ENCODE results near the gene TFIP11.

The TFIP11 gene

GRCh38 chr22:26502688-26503561 is 9.3 kb downstream of the TFIP11 start:
- peak; percentile 62 for DNase-seq

DNA sequence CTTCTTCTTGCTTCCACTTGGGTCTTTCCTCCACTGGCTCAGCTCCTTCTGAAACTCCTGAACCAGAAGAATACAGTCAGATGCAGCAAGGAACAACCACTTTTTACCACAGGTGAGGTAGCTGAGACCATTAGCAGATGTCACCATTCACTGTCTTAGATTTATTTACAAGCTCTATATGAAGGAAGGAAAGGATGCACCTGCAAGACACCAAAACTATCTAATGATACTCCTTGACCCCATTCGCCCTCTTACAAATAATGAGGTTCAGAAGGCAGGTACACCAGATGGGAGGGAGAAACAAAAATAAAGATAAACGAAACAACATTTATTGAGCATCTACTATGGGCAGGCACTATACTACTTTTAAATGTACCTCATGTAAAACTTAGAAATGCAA is 10.3 kb downstream of the TFIP11 start:
- DNase-seq: no peak

- no peak for DNase-seq
Measured at GRCh38 chr22:26499188-26499703, 13.0 kb downstream of the TFIP11 start.

DNA sequence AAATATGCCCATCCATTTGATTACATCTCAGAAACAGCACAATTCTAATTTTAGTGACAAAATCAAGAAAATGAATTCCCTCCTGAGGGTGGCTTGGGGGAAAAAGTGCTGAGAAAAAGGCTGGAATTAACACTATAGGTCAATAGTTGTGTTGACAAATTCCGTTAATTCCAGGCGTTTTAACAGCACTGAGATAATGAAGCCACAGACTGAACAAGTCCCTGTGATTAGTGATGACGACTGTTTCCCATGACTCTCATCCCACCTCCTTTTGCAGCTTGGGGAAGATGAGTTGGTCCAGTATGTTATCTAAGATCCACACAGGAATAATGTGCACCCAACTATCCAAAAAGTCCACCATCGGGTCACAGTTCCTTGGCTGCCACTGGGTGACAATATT is 15.8 kb downstream of the TFIP11 start:
- no peak for DNase-seq

GRCh38 chr22:26494506-26494905 is 17.8 kb downstream of the TFIP11 start:
- DNase-seq: no peak

- DNase-seq: no peak
Measured at GRCh38 chr22:26492220-26492619, 20.1 kb downstream of the TFIP11 start.

DNA sequence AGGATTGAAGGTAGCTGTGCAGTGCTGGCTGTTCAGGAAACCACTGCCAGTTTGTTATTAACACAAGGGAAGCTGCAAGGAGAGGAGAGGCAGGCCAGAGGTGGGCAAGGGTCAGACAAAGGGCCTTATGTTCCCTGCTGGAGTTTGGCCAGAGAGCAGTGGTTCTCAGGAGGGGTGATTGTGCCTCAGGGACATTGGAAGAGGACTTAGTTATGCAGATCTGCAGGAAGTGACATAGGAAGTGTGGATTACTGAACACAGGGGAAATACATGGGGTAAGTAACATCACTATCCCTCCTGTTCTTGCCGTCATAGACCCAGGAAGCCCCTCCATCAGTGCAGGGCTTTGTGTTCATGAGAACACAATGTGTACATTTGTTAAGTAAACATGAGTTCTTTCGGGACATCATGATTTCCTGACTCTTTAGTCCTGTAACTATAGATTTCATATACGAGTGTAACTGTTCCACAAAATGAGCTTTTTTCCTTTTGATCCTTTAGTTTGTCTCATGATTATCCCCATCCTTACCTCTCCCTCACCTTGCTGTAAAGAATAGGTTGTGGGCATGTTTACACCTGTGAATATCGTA is 22.7 kb downstream of the TFIP11 start:
- no peak for DNase-seq

- no peak for DNase-seq
Measured at GRCh38 chr22:26487996-26488395, 24.3 kb downstream of the TFIP11 start.

GRCh38 chr22:26486394-26486793 is 25.9 kb downstream of the TFIP11 start:
- no peak for DNase-seq

GRCh38 chr22:26485806-26486390 is 26.4 kb downstream of the TFIP11 start:
- no peak for DNase-seq

DNA sequence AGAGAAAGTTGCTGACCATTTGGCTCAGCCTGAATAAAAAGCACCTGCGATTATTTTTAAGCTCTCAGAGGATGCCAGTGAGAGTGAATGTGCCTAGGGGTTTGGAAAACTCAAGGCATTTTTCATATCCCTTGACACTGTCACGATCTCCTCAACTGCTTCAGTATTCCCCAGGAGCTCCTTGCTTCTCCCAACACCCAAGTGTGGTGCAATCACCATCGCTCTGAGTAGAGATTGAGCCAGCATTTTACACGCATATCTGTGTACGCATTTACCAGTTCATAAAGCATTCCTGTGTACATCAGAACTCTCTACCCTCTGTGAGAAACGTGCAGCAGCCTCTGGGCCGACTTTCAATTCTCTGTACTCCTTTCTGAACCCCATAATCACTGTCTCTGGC is 27.3 kb downstream of the TFIP11 start:
- no peak for DNase-seq

DNA sequence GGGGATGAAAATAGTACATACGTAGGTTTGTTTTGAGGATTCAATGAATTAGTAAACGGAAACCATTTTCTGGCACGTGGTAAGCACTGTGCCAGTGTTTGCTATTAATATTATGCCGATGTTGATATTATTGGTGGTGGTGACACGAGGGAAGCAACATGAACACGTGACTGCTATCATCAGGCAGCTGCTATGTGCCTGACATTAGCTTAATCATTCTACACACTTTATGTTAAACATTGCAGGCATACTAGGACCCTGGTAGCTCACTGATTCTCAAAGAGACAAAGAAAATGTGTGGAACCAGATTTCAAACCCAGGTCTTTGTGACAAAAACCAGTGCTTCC is 27.9 kb downstream of the TFIP11 start:
- no peak for DNase-seq

DNA sequence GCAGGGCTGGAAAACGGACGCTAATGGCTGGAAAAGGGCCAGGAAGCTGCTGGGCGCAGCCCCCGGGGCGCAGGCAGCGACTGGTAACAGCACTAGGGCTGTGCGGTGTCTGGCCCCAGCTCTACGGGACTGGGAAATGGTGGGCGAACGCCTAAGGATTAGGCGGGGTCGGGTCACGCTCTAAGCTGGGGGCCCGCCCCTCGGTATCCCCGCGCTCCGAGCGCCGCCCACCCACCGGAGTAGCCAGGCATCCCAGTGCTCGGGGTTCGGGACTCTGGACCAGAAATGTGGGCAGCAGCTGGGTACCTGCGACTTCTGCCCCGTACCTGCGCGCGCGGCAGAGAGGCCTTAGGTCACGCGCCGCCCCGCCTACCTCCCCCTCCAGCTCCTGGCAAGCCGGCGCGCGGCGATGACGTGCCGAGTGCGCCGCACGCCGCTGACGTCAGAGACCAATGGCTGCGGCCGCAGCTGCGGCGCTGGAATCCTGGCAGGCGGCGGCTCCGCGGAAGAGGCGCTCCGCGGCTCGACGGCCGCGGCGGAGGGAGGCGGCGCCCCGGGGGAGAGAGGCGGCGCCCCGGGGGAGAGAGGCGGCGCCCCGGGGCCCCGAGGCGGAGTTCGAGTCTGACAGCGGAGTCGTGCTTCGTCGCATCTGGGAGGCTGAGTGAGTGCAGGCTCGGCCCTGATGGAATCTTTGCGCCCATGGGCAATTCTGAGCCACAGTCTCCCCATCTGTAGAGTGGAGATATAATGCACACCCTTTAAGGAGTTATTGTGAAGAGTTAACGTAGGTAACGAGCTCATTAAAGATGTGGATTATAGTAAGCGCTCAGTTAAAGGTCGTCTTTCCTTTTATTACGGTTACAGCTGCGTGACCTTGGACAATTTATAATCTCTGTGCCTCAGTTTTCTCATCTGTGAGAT is 28.6 kb downstream of the TFIP11 start, which contains the start of the genes HPS4 and SRRD:
Gene HPS4, minus strand, starts transcription at position 345 of the 921 bp plus-strand sequence. CDS start 2,021 bp downstream, outside the sequence.
Gene SRRD, plus strand, starts transcription at position 439 of the 921 bp plus-strand sequence. Its CDS starts 14 bp downstream, at position 453.
- DNase-seq: peak; percentile 92

DNA sequence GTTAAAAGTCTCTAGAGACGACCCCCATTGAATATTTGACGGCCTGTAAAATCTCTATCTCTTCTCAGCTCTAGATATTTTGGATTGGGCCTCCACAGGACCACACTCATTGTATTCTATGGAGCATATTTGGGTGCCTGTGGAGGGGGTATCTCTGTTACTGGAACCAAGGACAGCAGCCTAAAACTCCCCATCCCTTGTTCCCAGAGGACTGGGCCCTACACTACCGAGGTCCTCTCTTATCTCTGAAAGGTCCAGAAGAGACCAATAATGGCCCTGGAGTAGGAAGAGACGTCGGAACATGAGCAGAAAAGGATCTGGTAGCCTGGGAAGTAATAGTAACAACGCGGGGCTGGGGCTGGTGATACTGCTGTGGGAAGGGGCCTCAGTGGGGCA is 29.2 kb downstream of the TFIP11 start:
- DNase-seq: no peak

DNA sequence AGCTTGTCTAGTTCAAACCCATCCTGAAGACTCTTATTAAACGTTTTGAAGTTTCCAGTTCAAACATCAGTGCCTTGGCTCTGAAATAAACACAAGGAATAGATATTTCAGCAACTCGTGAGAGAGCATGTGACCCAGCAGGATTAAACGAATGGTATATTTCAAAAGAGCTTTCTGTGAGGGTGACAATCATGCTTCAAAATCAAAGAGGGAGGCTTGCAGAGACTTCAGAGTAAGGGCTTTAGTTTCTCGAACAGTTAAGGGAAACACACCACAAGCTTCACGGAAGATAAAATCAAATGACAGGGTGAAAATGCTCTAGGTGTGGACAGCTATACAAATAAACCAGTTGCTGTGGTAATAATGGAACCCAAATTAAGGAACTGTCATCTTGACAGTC is 30.1 kb downstream of the TFIP11 start:
- DNase-seq: no peak

- no peak for DNase-seq
Measured at GRCh38 chr22:26481694-26482093, 30.6 kb downstream of the TFIP11 start.

DNA sequence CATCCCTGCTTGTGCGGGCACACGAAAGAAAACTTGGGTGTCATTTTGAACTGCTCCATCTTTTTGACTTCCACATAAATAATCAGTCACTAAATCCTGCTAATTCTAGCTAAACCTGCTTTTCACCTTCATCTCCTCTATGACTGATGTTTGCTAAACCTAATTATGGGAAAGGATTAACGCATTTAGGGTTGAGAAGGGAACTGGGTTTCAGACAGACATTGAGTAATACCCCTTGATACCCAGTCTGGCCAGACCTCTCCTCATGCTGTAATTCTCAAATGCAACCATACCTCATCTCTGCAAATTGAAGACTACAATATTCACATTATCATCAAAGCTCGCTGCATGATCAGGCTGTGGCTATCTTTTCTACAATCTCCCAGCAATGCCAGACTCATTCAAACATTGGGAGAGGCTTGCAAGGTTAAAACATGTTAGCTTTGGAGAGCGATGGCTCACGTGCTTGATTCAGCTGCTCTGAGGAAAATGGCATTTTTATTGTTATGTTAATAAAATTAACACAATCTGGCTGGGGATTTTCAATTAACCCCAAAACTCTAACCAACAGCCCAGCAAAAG is 31.1 kb downstream of the TFIP11 start:
- no peak for DNase-seq

DNA sequence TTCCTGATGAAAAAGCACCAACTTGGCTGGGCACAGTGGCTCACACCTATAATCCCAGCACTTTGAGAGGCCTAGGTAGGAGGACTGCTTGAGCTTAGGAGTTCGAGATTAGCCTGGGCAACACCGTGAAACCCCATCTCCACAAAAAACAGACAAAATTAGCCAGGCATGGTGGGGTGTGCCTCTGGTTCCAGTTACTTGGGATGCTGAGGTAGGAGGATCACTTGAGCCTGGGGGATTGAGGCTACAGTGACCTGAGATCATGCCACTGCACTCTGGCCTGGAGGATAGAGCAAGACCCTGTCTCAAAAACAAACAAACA is 31.7 kb downstream of the TFIP11 start:
- DNase-seq: no peak

- DNase-seq: no peak
Measured at GRCh38 chr22:26479792-26480610, 32.3 kb downstream of the TFIP11 start.

DNA sequence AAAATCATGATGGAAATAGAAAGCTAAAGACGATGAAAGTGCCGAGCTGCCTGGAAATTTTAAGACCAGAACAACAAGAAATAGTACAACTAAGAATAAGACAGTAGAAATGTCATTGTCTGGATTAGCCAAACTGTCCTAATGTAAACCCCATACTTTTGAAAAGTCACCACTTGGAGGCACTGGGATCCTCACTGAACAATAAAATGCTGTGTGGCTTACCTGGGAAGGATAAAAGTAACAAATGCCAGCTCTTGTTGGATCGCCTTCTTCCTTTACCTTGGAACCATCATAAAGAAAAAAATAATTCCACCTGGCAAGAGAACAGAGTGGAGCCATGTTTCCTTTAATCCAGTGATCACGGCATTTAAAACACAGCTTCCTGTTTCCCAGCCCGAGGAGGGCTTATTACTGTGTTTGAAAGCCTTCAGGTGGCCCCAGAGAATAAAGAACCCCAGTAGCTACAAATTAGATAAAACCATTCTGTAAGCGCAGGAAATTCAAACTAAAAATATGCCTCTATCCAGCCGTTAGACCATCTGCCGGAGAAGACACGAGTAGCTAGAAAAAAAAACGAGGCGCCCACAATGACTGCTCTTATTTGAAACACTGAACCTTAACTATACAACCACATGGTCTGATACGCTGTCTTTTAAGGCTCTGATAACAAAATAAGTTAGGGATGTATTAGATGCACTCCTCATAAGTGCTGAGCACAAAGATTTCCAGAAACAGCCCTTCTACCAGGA is 33.1 kb downstream of the TFIP11 start:
- DNase-seq: no peak

- no peak for DNase-seq
Measured at GRCh38 chr22:26477341-26477731, 34.9 kb downstream of the TFIP11 start.

All from midbrain (tissue), 1 donor.